Subcutaneous abdominal adipose tissue (tissue), 5 donors: ENCODE data around the gene KIFAP3.
A peak's percentile ranks its signal among the peaks of the same experiment; 100 is the strongest.

Experiments used
- H3K27ac ChIP-seq: one replicate; pipeline ENCODE4 v1.7.0; 2013; ENCODE audit warnings: low read depth, mild to moderate bottlenecking, inconsistent platforms, low read length, moderate library complexity
- H3K27me3 ChIP-seq, 5 donors: one replicate each; pipeline ENCODE4 v1.7.0; 2013; ENCODE audit warnings: low read length in 5 of 5, inconsistent platforms in 1 of 5; ENCODE audit not compliant: control insufficient read depth in 5 of 5, insufficient read depth in 4 of 5
- H3K36me3 ChIP-seq, 5 donors: one replicate each; pipeline ENCODE4 v1.7.0; 2013; ENCODE audit warnings: low read length in 5 of 5; ENCODE audit not compliant: control insufficient read depth in 5 of 5, insufficient read depth in 5 of 5
- H3K4me1 ChIP-seq, 5 donors: one replicate each; pipeline ENCODE4 v1.7.0; 2013; ENCODE audit warnings: low read length in 5 of 5, mild to moderate bottlenecking in 3 of 5, moderate library complexity in 1 of 5; ENCODE audit not compliant: control insufficient read depth in 5 of 5, insufficient read depth in 5 of 5
- H3K4me3 ChIP-seq, 5 donors: one replicate each; pipeline ENCODE4 v1.7.0; 2013; ENCODE audit warnings: low read length in 5 of 5, low read depth in 1 of 5
- H3K9ac ChIP-seq, 5 donors: one replicate each; pipeline ENCODE4 v1.7.0; 2013; ENCODE audit warnings: low read length in 5 of 5, mild to moderate bottlenecking in 4 of 5, moderate library complexity in 3 of 5
- H3K9me3 ChIP-seq, 5 donors: one replicate each; pipeline ENCODE4 v1.7.0; 2013; ENCODE audit warnings: low read length in 5 of 5; ENCODE audit not compliant: control insufficient read depth in 5 of 5
- donor health status: healthy.
- donor health status: healthy.
- donor health status: healthy.
- donor health status: healthy.
- donor health status: healthy.

The KIFAP3 gene

GRCh38 chr1:169914531-169914930 lies 160.0 kb downstream of the KIFAP3 start:
- H3K9me3 ChIP-seq: no peaks in the 10 kb centered on the region
- H3K4me3 ChIP-seq: no peak overlapping the region

GRCh38 chr1:169909499-169909898 lies 165.0 kb downstream of the KIFAP3 start:
- Histone ChIP-seq H3K36me3 (no peaks in the 10 kb centered on the region), H3K4me3 (no peak overlapping the region), H3K9ac (no peak overlapping the region), H3K27ac (no peak overlapping the region), H3K9me3 (no peaks in the 10 kb centered on the region), H3K27me3 (no peaks in the 10 kb centered on the region), H3K4me1 (peaks cover 0 to 5% (median 0%) of the 10 kb centered on the region in 5 donors)

More at GRCh38 chr1:169914531-169914930, 160.0 kb downstream of the KIFAP3 start:
- no peak overlapping the region for H3K27ac ChIP-seq
- peaks cover 0 to 6% (median 0%) of the 10 kb centered on the region in 5 donors for H3K27me3 ChIP-seq
- H3K36me3 ChIP-seq: peaks cover 0 to 14% (median 5%) of the 10 kb centered on the region in 5 donors
- no peak overlapping the region for H3K9ac ChIP-seq
- H3K4me1 ChIP-seq: peaks cover 0 to 6% (median 0%) of the 10 kb centered on the region in 5 donors

GRCh38 chr1:169906938-169907337 lies 167.6 kb downstream of the KIFAP3 start:
- Histone ChIP-seq H3K27ac (no peak overlapping the region), H3K36me3 (no peaks in the 10 kb centered on the region), H3K27me3 (peaks cover 0 to 3% (median 0%) of the 10 kb centered on the region in 5 donors), H3K4me3 (no peak overlapping the region), H3K9ac (no peak overlapping the region), H3K9me3 (no peaks in the 10 kb centered on the region), H3K4me1 (peaks cover 0 to 5% (median 0%) of the 10 kb centered on the region in 5 donors)

GRCh38 chr1:169904834-169905233 lies 169.7 kb downstream of the KIFAP3 start:
- Histone ChIP-seq H3K27me3 (peaks cover 0 to 3% (median 0%) of the 10 kb centered on the region in 5 donors), H3K36me3 (no peaks in the 10 kb centered on the region), H3K4me1 (peaks cover 0 to 5% (median 0%) of the 10 kb centered on the region in 5 donors), H3K4me3 (no peak overlapping the region), H3K9ac (no peak overlapping the region), H3K9me3 (no peaks in the 10 kb centered on the region), H3K27ac (no peak overlapping the region)

- Histone ChIP-seq H3K9me3 (no peaks in the 10 kb centered on the region), H3K36me3 (no peaks in the 10 kb centered on the region), H3K4me1 (peaks cover 0 to 5% (median 0%) of the 10 kb centered on the region in 5 donors), H3K27me3 (peaks cover 0 to 3% (median 0%) of the 10 kb centered on the region in 5 donors), H3K9ac (no peak overlapping the region), H3K4me3 (no peak overlapping the region), H3K27ac (no peak overlapping the region)
Observed at GRCh38 chr1:169902751-169903150, 171.7 kb downstream of the KIFAP3 start.

- Histone ChIP-seq H3K36me3 (no peaks in the 10 kb centered on the region), H3K4me3 (no peak overlapping the region), H3K27me3 (peaks cover 0 to 3% (median 0%) of the 10 kb centered on the region in 5 donors), H3K9me3 (no peaks in the 10 kb centered on the region), H3K4me1 (no peaks in the 10 kb centered on the region), H3K9ac (no peak overlapping the region), H3K27ac (no peak overlapping the region)
Observed at GRCh38 chr1:169901115-169901514, 173.4 kb downstream of the KIFAP3 start.

GRCh38 chr1:169900571-169900970 lies 173.9 kb downstream of the KIFAP3 start:
- no peaks in the 10 kb centered on the region for H3K9me3 ChIP-seq
- no peak overlapping the region for H3K27ac ChIP-seq
- peaks cover 0 to 3% (median 0%) of the 10 kb centered on the region in 5 donors for H3K27me3 ChIP-seq
- no peaks in the 10 kb centered on the region for H3K4me1 ChIP-seq
- no peak overlapping the region for H3K9ac ChIP-seq
- no peak overlapping the region for H3K4me3 ChIP-seq
- H3K36me3 ChIP-seq: no peaks in the 10 kb centered on the region

- no peak overlapping the region for H3K27ac ChIP-seq
- no peaks in the 10 kb centered on the region for H3K36me3 ChIP-seq
- no peak overlapping the region for H3K9ac ChIP-seq
- H3K9me3 ChIP-seq: no peaks in the 10 kb centered on the region
- no peak overlapping the region for H3K4me3 ChIP-seq
- peaks cover 0 to 3% (median 0%) of the 10 kb centered on the region in 5 donors for H3K27me3 ChIP-seq
- peaks cover 0 to 3% (median 1%) of the 10 kb centered on the region in 5 donors for H3K4me1 ChIP-seq
Observed at GRCh38 chr1:169899519-169900217, 174.8 kb downstream of the KIFAP3 start.

GRCh38 chr1:169896013-169896412 lies 178.5 kb downstream of the KIFAP3 start:
- Histone ChIP-seq H3K27ac (no peak overlapping the region), H3K9ac (no peak overlapping the region), H3K9me3 (no peaks in the 10 kb centered on the region), H3K27me3 (no peaks in the 10 kb centered on the region), H3K4me3 (no peak overlapping the region), H3K36me3 (no peaks in the 10 kb centered on the region), H3K4me1 (peaks cover 0 to 29% (median 25%) of the 10 kb centered on the region in 5 donors)

GRCh38 chr1:169894424-169895145 lies 179.9 kb downstream of the KIFAP3 start:
- peak overlapping the region; percentile 100 for H3K27ac ChIP-seq
- H3K4me1 ChIP-seq: peaks cover 0 to 33% (median 28%) of the 10 kb centered on the region in 5 donors
- no peaks in the 10 kb centered on the region for H3K36me3 ChIP-seq
- no peaks in the 10 kb centered on the region for H3K9me3 ChIP-seq
- H3K9ac ChIP-seq: peak overlapping the region in 4 of 5 donors; percentile 51 to 99 (median 96)
- H3K27me3 ChIP-seq: no peaks in the 10 kb centered on the region
- H3K4me3 ChIP-seq: peak overlapping the region; percentile 76 to 89 (median 84)
